Activated effector memory CD4-positive, alpha-beta T cell treated with anti-CD3 and anti-CD28 coated beads, Interleukin-2, amount 50 U/mL, for 16 hours (primary cell): ENCODE data around the gene TFDP2.
"Not testable (repeated sequence)": the region's sequence is repeated elsewhere in the genome, so short reads cannot be mapped to it uniquely, and the experiment has no call there.

ENCODE experiments used
- DNase-seq: peaks from one replicate; pipeline ENCODE4 v3.0.0-alpha.2; 2020

The TFDP2 gene

GRCh38 chr3:142013326-142013980 lies 135.9 kb downstream of the TFDP2 start:
- no peak for DNase-seq

GRCh38 chr3:142009029-142009428 lies 140.3 kb downstream of the TFDP2 start:
- no peak for DNase-seq

- DNase-seq: no peak
These were observed 141.5 kb downstream of the TFDP2 start for GRCh38 chr3:142007710-142008399.

- DNase-seq: not testable (repeated sequence)
These were observed 144.4 kb downstream of the TFDP2 start for GRCh38 chr3:142004957-142005356.

GRCh38 chr3:142004025-142004424 lies 145.3 kb downstream of the TFDP2 start:
- no peak for DNase-seq

- no peak for DNase-seq
These were observed 146.1 kb downstream of the TFDP2 start for GRCh38 chr3:142003291-142003690.

- no peak for DNase-seq
These were observed 148.9 kb downstream of the TFDP2 start for GRCh38 chr3:142000325-142000870.

- no peak for DNase-seq
These were observed 150.6 kb downstream of the TFDP2 start for GRCh38 chr3:141998669-141999290.

GRCh38 chr3:141996437-141996836 lies 152.9 kb downstream of the TFDP2 start:
- DNase-seq: no peak

GRCh38 chr3:141994856-141995255 lies 154.5 kb downstream of the TFDP2 start:
- DNase-seq: no peak

GRCh38 chr3:141992512-141992911 lies 156.8 kb downstream of the TFDP2 start:
- no peak for DNase-seq

GRCh38 chr3:141986548-141987107 lies 162.7 kb downstream of the TFDP2 start:
- DNase-seq: no peak

GRCh38 chr3:141981084-141981483 lies 168.3 kb downstream of the TFDP2 start:
- no peak for DNase-seq

GRCh38 chr3:141979050-141979671 lies 170.2 kb downstream of the TFDP2 start:
- DNase-seq: no peak

GRCh38 chr3:141974777-141975176 lies 174.6 kb downstream of the TFDP2 start:
- DNase-seq: not testable (repeated sequence)

GRCh38 chr3:141972399-141972798 lies 176.9 kb downstream of the TFDP2 start:
- DNase-seq: no peak

- no peak for DNase-seq
These were observed 177.8 kb downstream of the TFDP2 start for GRCh38 chr3:141971571-141971970.

GRCh38 chr3:141969711-141970110 lies 179.6 kb downstream of the TFDP2 start:
- no peak for DNase-seq

GRCh38 chr3:141965471-141965870 lies 183.9 kb downstream of the TFDP2 start:
- DNase-seq: no peak

- no peak for DNase-seq
These were observed 186.0 kb downstream of the TFDP2 start for GRCh38 chr3:141963301-141963700.

- DNase-seq: no peak
These were observed 188.6 kb downstream of the TFDP2 start for GRCh38 chr3:141960731-141961130.

GRCh38 chr3:141959589-141960554 lies 189.5 kb downstream of the TFDP2 start:
- no peak for DNase-seq
